Islet precursor cell (in vitro differentiated cells): ENCODE measurements around the gene SLC29A2.

Source experiments
- DNase-seq: peaks from one replicate; pipeline ENCODE4 v3.0.0-alpha.2; 2018

Gene SLC29A2

GRCh38 chr11:66346476-66347424 is 24.8 kb downstream of the SLC29A2 start:
- DNase-seq: peak; percentile 45

- DNase-seq: no peak
Observed at GRCh38 chr11:66345316-66345649, 26.3 kb downstream of the SLC29A2 start.

GRCh38 chr11:66344550-66345315 is 26.8 kb downstream of the SLC29A2 start, which contains the start of gene BRMS1:
TSS of gene BRMS1 (minus strand) at chr11:66345104. CDS start at chr11:66342234, 2,870 bp downstream.
- peak; percentile 98 for DNase-seq

- peak; percentile 29 for DNase-seq
Observed at GRCh38 chr11:66343176-66343575, 28.4 kb downstream of the SLC29A2 start.

GRCh38 chr11:66341502-66342126 is 29.9 kb downstream of the SLC29A2 start:
- DNase-seq: no peak

GRCh38 chr11:66340596-66341501 is 30.7 kb downstream of the SLC29A2 start:
- DNase-seq: peak; percentile 45

- DNase-seq: no peak
Observed at GRCh38 chr11:66339686-66340483, 31.7 kb downstream of the SLC29A2 start.

GRCh38 chr11:66339162-66339675 is 32.3 kb downstream of the SLC29A2 start:
- DNase-seq: peak; percentile 50

GRCh38 chr11:66338276-66339161 is 33.0 kb downstream of the SLC29A2 start:
- DNase-seq: peak; percentile 49

GRCh38 chr11:66337103-66337899 is 34.3 kb downstream of the SLC29A2 start:
- DNase-seq: peak; percentile 60

- peak; percentile 94 for DNase-seq
Observed at GRCh38 chr11:66336234-66337102, 35.1 kb downstream of the SLC29A2 start, which contains the start of gene RIN1. TSS of gene RIN1 (minus strand) at chr11:66336434. CDS start at chr11:66336402, 32 bp downstream.

- peak; percentile 82 for DNase-seq
Observed at GRCh38 chr11:66335531-66336233, 35.9 kb downstream of the SLC29A2 start.

GRCh38 chr11:66334605-66335442 is 36.7 kb downstream of the SLC29A2 start:
- peak; percentile 48 for DNase-seq

GRCh38 chr11:66333896-66334604 is 37.5 kb downstream of the SLC29A2 start:
- DNase-seq: no peak

- peak; percentile 44 for DNase-seq
Observed at GRCh38 chr11:66333220-66333877, 38.2 kb downstream of the SLC29A2 start.
